Stimulated activated CD8-positive, alpha-beta memory T cell treated with anti-CD3 and anti-CD28 coated beads, Interleukin-15, amount 100 ng/mL, for 4 hours (primary cell): ENCODE data around the gene SYT15B.
"Not testable (repeated sequence)": the region's sequence is repeated elsewhere in the genome, so short reads cannot be mapped to it uniquely, and the experiment has no call there.

ENCODE experiments used
- DNase-seq, 2 donors: peaks; one replicate each; pipeline ENCODE4 v3.0.0-alpha.2; 2020; ENCODE audit warnings: low read depth in 2 of 2

The SYT15B gene

GRCh38 chr10:47725740-47726139 lies 37.7 kb downstream of the SYT15B start:
- not testable (repeated sequence) for DNase-seq

- DNase-seq, result not testable (repeated sequence)
Measured at GRCh38 chr10:47725047-47725446, 38.3 kb downstream of the SYT15B start.

- not testable (repeated sequence) for DNase-seq
Measured at GRCh38 chr10:47724119-47724518, 39.3 kb downstream of the SYT15B start.

DNA sequence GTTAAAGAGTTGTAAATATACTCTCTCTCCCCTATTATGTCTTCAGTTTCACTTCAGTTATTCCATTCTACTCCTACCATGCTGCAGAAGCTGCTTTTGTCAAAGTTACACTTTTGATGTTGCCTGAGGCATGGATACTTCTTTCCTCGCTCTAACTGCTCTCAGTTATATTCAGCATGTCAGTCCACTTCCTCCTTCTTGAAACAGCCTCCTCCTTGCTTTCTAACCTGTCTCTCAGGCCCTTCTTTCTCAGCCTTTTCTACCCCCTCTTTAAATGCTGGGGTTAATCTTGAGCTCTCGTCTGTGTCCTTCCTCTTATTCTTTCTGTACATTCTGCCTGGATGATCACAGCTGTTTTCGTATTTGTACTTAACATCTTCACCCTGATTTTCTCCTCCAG lies 40.0 kb downstream of the SYT15B start:
- DNase-seq, result not testable (repeated sequence)

GRCh38 chr10:47717011-47717769 lies 46.2 kb downstream of the SYT15B start:
- DNase-seq, result not testable (repeated sequence)
